ENCODE measurements around the gene RHOT1. TPM values are rescaled to one million over a fixed set of nuclear protein-coding genes. Genes with fewer than 3 reads are reported as not detected.
"Not testable (repeated sequence)": the region's sequence is repeated elsewhere in the genome, so short reads cannot be mapped to it uniquely, and the experiment has no call there.

The RHOT1 gene
- total and polyA plus RNA-seq, 2 donors (not counting 3 experiments of a cell fraction or from before 2014, with no cell fraction given): 23.5 to 28.8 TPM

- no peaks in the 10 kb centered on the region for H3K9me1 ChIP-seq (replicated peaks; ENCODE audit: control insufficient read depth, extremely low read depth, insufficient read depth, low read length)
- POLR2A ChIA-PET: interaction anchor here (0.6 kb wide), 1 partner anchor 25 kb away, joined by 3 read pairs; no protein-coding TSS in a partner anchor
- dilution Hi-C loops (cut with MboI; ENCODE audit: extremely low pct_ligation_motif_present, low sequenced_read_pairs) (no loop called here), intact Hi-C loops (cut with micrococcal nuclease) (no loop called here)
- DNase-seq (ENCODE audit: low read depth, low spot score) (peak; percentile 74), FAIRE-seq (peak; percentile 82)
- CTCF ChIA-PET: interaction anchor here (1.1 to 2.4 kb wide), 2 partner anchors 8 to 35 kb away, joined by 4 to 12 read pairs; no protein-coding TSS in a partner anchor
- no peaks in the 10 kb centered on the region for H3K27me3 ChIP-seq (ENCODE audit: control insufficient read depth in 2 of 2, insufficient read depth in 2 of 2, low read length in 2 of 2)
- no peak overlapping the region for H3K27ac ChIP-seq (ENCODE audit: insufficient read depth, low read depth, low read length)
- no TSS peak for BruUV-seq (replicated peaks)
- H2AFZ ChIP-seq (ENCODE audit: low read depth, low read length): peak overlapping the region; percentile 4
- H3K9ac ChIP-seq (replicated peaks; ENCODE audit: extremely low read depth, insufficient read depth, low read length): no peak overlapping the region
- no peaks in the 10 kb centered on the region for H3K9me3 ChIP-seq (replicated peaks; ENCODE audit: control insufficient read depth, insufficient read depth, low read length)
- peaks cover 17% of the 10 kb centered on the region for H3K4me1 ChIP-seq (ENCODE audit: control insufficient read depth, extremely low read depth, insufficient read depth, low read length)
- H3K4me2 ChIP-seq (ENCODE audit: insufficient read depth, low read length): no peak overlapping the region
- TF ChIP-seq MAX (IDR thresholded peaks at IDR 0.05; ENCODE audit: insufficient read depth, insufficient read length) (peak; percentile 66), CTCF (IDR thresholded peaks at IDR 0.05; ENCODE audit: extremely low read depth in 1 of 2, insufficient read depth in 1 of 2, low read depth in 1 of 2, low read length in 2 of 2) (no peak), POLR2A (IDR thresholded peaks at IDR 0.05; ENCODE audit: low read depth, low read length) (no peak), MYC (IDR thresholded peaks at IDR 0.05; ENCODE audit: low read depth, low read length) (no peak)
- H3K36me3 ChIP-seq (ENCODE audit: control insufficient read depth in 2 of 2, extremely low read depth in 1 of 2, insufficient read depth in 2 of 2, low read length in 2 of 2): no peaks in the 10 kb centered on the region
- no peaks in the 10 kb centered on the region for H3K79me2 ChIP-seq (ENCODE audit: control insufficient read depth, insufficient read depth, low read length)
- H4K20me1 ChIP-seq (replicated peaks; ENCODE audit: control insufficient read depth, extremely low read depth, insufficient read depth, low read length): no peaks in the 10 kb centered on the region
- H3K4me3 ChIP-seq (replicated peaks in 1 of 3; ENCODE audit: insufficient read depth in 1 of 3, low read depth in 1 of 3, low read length in 3 of 3): no peak overlapping the region
Measured at GRCh38 chr17:32103476-32104113, 38.7 kb upstream of the RHOT1 start.

DNA sequence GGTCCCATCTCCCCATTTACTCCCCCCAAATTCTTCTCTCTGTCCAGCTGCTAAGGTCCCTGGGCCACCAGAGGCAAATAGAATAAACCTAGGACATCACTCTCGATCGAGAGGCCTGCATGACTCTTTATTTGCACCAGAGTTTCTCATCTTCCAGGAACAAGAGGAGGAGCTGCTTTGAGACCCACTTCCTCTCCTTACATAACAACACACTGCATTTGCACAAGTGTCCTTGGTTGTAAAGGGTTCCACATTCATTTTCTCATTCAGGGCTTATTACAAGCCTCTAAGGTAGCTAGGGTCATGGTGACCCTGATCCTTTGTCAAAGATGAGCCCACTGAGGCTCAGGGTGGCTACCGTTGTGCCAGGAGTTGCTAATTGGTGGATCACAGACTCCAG, 38.1 kb upstream of the RHOT1 start:
- no peak for TF ChIP-seq POLR2A (IDR thresholded peaks at IDR 0.05; ENCODE audit: low read depth, low read length)
- no peaks in the 10 kb centered on the region for H4K20me1 ChIP-seq (replicated peaks; ENCODE audit: control insufficient read depth, extremely low read depth, insufficient read depth, low read length)
- dilution Hi-C loops (cut with MboI; ENCODE audit: extremely low pct_ligation_motif_present, low sequenced_read_pairs): no loop called here
- no peaks in the 10 kb centered on the region for H3K27me3 ChIP-seq (ENCODE audit: control insufficient read depth in 2 of 2, insufficient read depth in 2 of 2, low read length in 2 of 2)
- no peaks in the 10 kb centered on the region for H3K9me1 ChIP-seq (replicated peaks; ENCODE audit: control insufficient read depth, extremely low read depth, insufficient read depth, low read length)
- H3K9me3 ChIP-seq (replicated peaks; ENCODE audit: control insufficient read depth, insufficient read depth, low read length): no peaks in the 10 kb centered on the region
- H2AFZ ChIP-seq (ENCODE audit: low read depth, low read length): peak overlapping the region; percentile 4
- no peak overlapping the region for H3K4me2 ChIP-seq (ENCODE audit: insufficient read depth, low read length)
- intact Hi-C loops (cut with micrococcal nuclease): no loop called here
- no peak overlapping the region for H3K27ac ChIP-seq (ENCODE audit: insufficient read depth, low read depth, low read length)
- no peak overlapping the region for H3K4me3 ChIP-seq (replicated peaks in 1 of 3; ENCODE audit: insufficient read depth in 1 of 3, low read depth in 1 of 3, low read length in 3 of 3)
- H3K79me2 ChIP-seq (ENCODE audit: control insufficient read depth, insufficient read depth, low read length): no peaks in the 10 kb centered on the region
- DNase-seq (ENCODE audit: low read depth, low spot score) (no peak), FAIRE-seq (no peak)
- H3K36me3 ChIP-seq (ENCODE audit: control insufficient read depth in 2 of 2, extremely low read depth in 1 of 2, insufficient read depth in 2 of 2, low read length in 2 of 2): no peaks in the 10 kb centered on the region
- POLR2A ChIA-PET: no interaction called here
- CTCF ChIA-PET: interaction anchor here (1.1 to 2.4 kb wide), 2 partner anchors 8 to 35 kb away, joined by 4 to 12 read pairs; no protein-coding TSS in a partner anchor
- BruUV-seq (replicated peaks): no TSS peak
- H3K9ac ChIP-seq (replicated peaks; ENCODE audit: extremely low read depth, insufficient read depth, low read length): no peak overlapping the region
- H3K4me1 ChIP-seq (ENCODE audit: control insufficient read depth, extremely low read depth, insufficient read depth, low read length): peaks cover 17% of the 10 kb centered on the region

DNA sequence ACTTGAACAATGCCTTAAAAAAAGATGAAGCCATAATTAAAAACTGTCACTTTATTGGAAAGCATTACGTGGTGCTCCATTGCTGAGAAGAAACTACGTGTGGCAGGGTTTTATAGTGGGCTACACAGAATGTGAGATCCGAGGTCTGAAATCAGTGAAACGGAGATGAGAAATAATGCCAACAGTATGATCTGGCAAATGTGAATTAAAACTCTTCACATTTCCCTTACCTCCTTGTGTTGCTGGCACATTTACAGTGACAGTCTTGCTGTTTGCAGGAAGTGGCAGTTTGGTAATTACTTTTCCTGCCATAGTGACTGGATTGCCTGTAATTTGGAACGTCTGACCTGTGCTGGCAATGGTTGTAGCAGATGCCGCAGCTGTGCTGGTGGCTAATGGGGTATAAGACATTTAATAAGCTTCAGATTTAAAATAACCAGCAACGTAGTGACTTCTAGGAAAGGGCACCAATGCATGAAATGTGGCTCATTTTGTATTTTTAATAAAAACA, 35.8 kb upstream of the RHOT1 start:
- H3K4me2 ChIP-seq (ENCODE audit: insufficient read depth, low read length); H3K79me2 ChIP-seq (ENCODE audit: control insufficient read depth, insufficient read depth, low read length); dilution Hi-C loops (cut with MboI; ENCODE audit: extremely low pct_ligation_motif_present, low sequenced_read_pairs); DNase-seq (ENCODE audit: low read depth, low spot score); H3K27ac ChIP-seq (ENCODE audit: insufficient read depth, low read depth, low read length); H3K9me1 ChIP-seq (replicated peaks; ENCODE audit: control insufficient read depth, extremely low read depth, insufficient read depth, low read length); H3K9ac ChIP-seq (replicated peaks; ENCODE audit: extremely low read depth, insufficient read depth, low read length); H3K9me3 ChIP-seq (replicated peaks; ENCODE audit: control insufficient read depth, insufficient read depth, low read length); CTCF ChIA-PET; POLR2A ChIA-PET; intact Hi-C loops (cut with micrococcal nuclease); H3K27me3 ChIP-seq (ENCODE audit: control insufficient read depth in 2 of 2, insufficient read depth in 2 of 2, low read length in 2 of 2); H4K20me1 ChIP-seq (replicated peaks; ENCODE audit: control insufficient read depth, extremely low read depth, insufficient read depth, low read length); BruUV-seq (replicated peaks); H3K36me3 ChIP-seq (ENCODE audit: control insufficient read depth in 2 of 2, extremely low read depth in 1 of 2, insufficient read depth in 2 of 2, low read length in 2 of 2); H3K4me3 ChIP-seq (replicated peaks in 1 of 3; ENCODE audit: insufficient read depth in 1 of 3, low read depth in 1 of 3, low read length in 3 of 3): not testable (repeated sequence)
- H3K4me1 ChIP-seq (ENCODE audit: control insufficient read depth, extremely low read depth, insufficient read depth, low read length): peaks cover 14% of the 10 kb centered on the region
- H2AFZ ChIP-seq (ENCODE audit: low read depth, low read length): peak overlapping the region; percentile 49
- peak; percentile 86 for FAIRE-seq

All from endothelial cell of umbilical vein (primary cell).